SK-N-SH treated with all-trans-retinoic acid at 6 μM for 48 hours (cell line): Measurements from ENCODE around the gene PORCN.

Source experiments
- ARNTL ChIP-seq: fragments of 450-650 bp; formaldehyde crosslinking; IDR thresholded peaks from 2 replicates; pipeline ENCODE4 v1.5.0; 2020; ENCODE audit warnings: low read depth, mild to moderate bottlenecking, moderate library complexity, borderline replicate concordance
- CSRNP3 ChIP-seq: fragments of 250-450 bp; sonication (Bioruptor Pico); IDR thresholded peaks from 2 replicates; pipeline ENCODE4 v1.5.1; 2021; ENCODE audit warnings: mild to moderate bottlenecking, moderate library complexity
- ESRRG ChIP-seq: fragments of 250-450 bp; sonication (Bioruptor Pico); IDR thresholded peaks from 2 replicates; pipeline ENCODE4 v1.6.1; 2021; ENCODE audit warnings: mild to moderate bottlenecking
- GLIS3 ChIP-seq: fragments of 250-450 bp; sonication (Bioruptor Pico); IDR thresholded peaks from 2 replicates; pipeline ENCODE4 v1.5.0; 2020; ENCODE audit warnings: mild to moderate bottlenecking, moderate library complexity
- ISL1 ChIP-seq: fragments of 250-450 bp; sonication (Bioruptor Pico); IDR thresholded peaks from 2 replicates; pipeline ENCODE4 v2.1.2; 2022; ENCODE audit warnings: mild to moderate bottlenecking, moderate library complexity
- PPARA ChIP-seq: fragments of 250-450 bp; sonication (Bioruptor Pico); IDR thresholded peaks from 2 replicates; pipeline ENCODE4 v1.5.0; 2020; ENCODE audit warnings: mild to moderate bottlenecking, borderline replicate concordance
- RARB ChIP-seq: fragments of 250-450 bp; sonication (Bioruptor Pico); IDR thresholded peaks from 2 replicates; pipeline ENCODE4 v1.8.0; 2021; ENCODE audit warnings: mild to moderate bottlenecking, moderate library complexity
- TCF4 ChIP-seq: fragments of 250-450 bp; sonication (Bioruptor Pico); IDR thresholded peaks from 2 replicates; pipeline ENCODE4 v1.8.0; 2021; ENCODE audit warnings: mild to moderate bottlenecking, moderate library complexity, borderline replicate concordance
- ZFP3 ChIP-seq: fragments of 250-450 bp; sonication (Bioruptor Pico); IDR thresholded peaks from 2 replicates; pipeline ENCODE4 v1.5.0; 2020; ENCODE audit warnings: mild to moderate bottlenecking, moderate library complexity
- ZFP30 ChIP-seq: fragments of 450-650 bp; formaldehyde crosslinking; IDR thresholded peaks from 2 replicates; pipeline ENCODE4 v1.5.0; 2022; ENCODE audit warnings: mild to moderate bottlenecking, moderate library complexity
- ZNF8 ChIP-seq: fragments of 450-650 bp; formaldehyde crosslinking; IDR thresholded peaks from 2 replicates; pipeline ENCODE4 v1.5.0; 2020; ENCODE audit warnings: mild to moderate bottlenecking, moderate library complexity
- TF ChIP-seq, protein P1 (sequence below): fragments of 250-450 bp; sonication (Bioruptor Pico); IDR thresholded peaks from 2 replicates; pipeline ENCODE4 v1.5.1; 2020; ENCODE audit warnings: low read depth, mild to moderate bottlenecking, moderate library complexity
- TF ChIP-seq, protein P2 (sequence below): fragments of 250-450 bp; sonication (Bioruptor Pico); IDR thresholded peaks from 2 replicates; pipeline ENCODE4 v1.8.0; 2020; ENCODE audit warnings: mild to moderate bottlenecking, moderate library complexity, borderline replicate concordance

- TF ChIP-seq ESRRG (CRISPR knock-in tag) (no peak), GLIS3 (CRISPR knock-in tag) (no peak), ARNTL (CRISPR knock-in tag) (no peak), TCF4 (CRISPR knock-in tag) (no peak), ZFP3 (no peak), ZFP30 (CRISPR knock-in tag) (no peak), CSRNP3 (no peak), PPARA (no peak), ZNF8 (CRISPR knock-in tag) (no peak), ISL1 (no peak), RARB (CRISPR knock-in tag) (no peak)
- TF ChIP-seq, protein P1, sequence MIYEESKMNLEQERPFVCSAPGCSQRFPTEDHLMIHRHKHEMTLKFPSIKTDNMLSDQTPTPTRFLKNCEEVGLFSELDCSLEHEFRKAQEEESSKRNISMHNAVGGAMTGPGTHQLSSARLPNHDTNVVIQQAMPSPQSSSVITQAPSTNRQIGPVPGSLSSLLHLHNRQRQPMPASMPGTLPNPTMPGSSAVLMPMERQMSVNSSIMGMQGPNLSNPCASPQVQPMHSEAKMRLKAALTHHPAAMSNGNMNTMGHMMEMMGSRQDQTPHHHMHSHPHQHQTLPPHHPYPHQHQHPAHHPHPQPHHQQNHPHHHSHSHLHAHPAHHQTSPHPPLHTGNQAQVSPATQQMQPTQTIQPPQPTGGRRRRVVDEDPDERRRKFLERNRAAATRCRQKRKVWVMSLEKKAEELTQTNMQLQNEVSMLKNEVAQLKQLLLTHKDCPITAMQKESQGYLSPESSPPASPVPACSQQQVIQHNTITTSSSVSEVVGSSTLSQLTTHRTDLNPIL (CRISPR knock-in tag) = no peak
- TF ChIP-seq, protein P2, sequence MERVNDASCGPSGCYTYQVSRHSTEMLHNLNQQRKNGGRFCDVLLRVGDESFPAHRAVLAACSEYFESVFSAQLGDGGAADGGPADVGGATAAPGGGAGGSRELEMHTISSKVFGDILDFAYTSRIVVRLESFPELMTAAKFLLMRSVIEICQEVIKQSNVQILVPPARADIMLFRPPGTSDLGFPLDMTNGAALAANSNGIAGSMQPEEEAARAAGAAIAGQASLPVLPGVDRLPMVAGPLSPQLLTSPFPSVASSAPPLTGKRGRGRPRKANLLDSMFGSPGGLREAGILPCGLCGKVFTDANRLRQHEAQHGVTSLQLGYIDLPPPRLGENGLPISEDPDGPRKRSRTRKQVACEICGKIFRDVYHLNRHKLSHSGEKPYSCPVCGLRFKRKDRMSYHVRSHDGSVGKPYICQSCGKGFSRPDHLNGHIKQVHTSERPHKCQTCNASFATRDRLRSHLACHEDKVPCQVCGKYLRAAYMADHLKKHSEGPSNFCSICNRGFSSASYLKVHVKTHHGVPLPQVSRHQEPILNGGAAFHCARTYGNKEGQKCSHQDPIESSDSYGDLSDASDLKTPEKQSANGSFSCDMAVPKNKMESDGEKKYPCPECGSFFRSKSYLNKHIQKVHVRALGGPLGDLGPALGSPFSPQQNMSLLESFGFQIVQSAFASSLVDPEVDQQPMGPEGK (CRISPR knock-in tag) = no peak
Observed at GRCh38 chrX:48482526-48482925, 26.3 kb upstream of the PORCN start.
